ENCODE data around the gene FRMD5.
"Not testable (repeated sequence)": the region's sequence is repeated elsewhere in the genome, so short reads cannot be mapped to it uniquely, and the experiment has no call there.

The FRMD5 gene

DNA sequence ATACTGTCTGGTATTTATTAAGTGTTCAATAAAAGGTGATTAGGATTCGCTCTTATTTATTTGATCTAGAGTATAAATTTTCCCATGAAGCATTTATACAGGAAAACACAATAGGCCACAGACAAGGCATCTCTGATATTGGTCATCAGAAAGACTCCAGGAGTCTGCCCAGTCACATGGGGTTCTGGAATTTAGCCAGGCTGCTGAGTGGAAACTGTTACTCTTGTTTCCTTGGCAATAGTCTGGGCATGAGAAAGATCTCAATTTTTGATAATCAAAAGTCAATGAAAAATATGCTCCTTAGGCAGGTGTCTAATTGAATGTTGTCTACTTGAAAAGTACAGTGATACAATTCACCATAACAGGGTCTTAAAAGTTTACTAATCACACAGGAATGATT lies 161.2 kb downstream of the FRMD5 start:
- no peak for DNase-seq (ENCODE audit: low read depth, low spot score)

DNA sequence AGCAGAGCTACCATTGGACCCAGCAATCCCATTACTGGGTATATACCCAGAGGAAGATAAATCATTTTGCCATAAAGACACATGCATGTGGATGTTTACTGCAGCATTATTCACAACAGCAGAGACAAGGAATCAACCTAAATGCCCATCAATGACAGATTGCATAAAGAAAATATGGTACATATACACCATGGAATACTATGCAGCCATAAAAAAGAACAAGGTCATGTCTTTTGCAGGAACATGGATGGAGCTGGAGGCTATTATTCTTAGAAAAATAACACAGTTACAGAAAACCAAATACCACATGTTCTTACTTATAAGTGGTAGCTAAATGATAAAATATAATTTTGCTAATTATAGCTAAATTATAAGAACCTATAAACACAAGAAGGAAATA lies 162.3 kb downstream of the FRMD5 start:
- DNase-seq (ENCODE audit: low read depth, low spot score), result not testable (repeated sequence)

DNA sequence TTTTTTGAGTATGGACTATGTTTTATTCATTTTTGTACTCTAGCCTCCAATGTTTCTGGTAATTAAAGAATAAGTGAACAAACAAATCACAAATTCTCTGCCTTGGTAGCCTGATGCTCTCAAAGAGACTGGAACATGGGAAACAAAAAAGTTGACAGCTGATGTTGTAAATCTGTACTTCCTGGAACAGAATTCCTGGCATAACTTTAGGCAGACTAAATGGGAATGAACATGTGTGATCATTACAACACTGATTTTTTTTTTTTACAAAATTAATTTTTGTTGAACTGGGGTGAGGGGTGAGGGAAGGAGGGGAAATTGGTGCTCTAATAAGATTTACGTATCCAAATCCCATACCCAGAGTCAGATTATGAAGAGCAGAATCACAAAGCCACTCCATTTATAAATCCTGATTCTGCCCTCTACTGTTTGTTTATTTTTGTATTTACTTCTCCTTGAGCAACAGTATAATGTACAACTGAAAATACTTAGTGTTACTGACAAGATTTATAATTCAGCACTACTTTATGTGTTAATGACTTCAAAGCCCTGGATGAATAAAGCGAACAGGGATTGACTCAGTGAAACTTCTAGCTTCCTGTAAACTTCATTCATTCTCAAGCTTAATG lies 165.0 kb downstream of the FRMD5 start:
- DNase-seq (ENCODE audit: low read depth, low spot score), result no peak

DNA sequence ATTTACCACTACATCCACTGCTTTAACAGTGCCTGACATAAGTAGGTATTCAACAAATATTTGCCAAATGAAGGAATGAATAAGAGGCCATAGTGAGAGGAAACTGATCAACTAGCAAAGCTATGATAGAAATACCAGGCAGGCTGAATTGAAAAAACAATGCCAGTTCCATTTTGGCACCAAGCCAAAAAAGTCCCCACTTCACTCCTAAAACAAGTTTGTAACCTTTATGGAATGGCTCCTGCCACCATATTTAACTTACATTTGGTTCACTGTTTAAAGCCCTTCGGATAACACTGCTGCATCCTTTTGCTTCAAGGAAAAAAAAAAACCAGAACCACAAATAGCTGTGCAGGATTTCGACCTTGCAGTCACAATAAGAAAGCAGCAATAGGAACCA lies 166.1 kb downstream of the FRMD5 start:
- no peak for DNase-seq (ENCODE audit: low read depth, low spot score)

DNA sequence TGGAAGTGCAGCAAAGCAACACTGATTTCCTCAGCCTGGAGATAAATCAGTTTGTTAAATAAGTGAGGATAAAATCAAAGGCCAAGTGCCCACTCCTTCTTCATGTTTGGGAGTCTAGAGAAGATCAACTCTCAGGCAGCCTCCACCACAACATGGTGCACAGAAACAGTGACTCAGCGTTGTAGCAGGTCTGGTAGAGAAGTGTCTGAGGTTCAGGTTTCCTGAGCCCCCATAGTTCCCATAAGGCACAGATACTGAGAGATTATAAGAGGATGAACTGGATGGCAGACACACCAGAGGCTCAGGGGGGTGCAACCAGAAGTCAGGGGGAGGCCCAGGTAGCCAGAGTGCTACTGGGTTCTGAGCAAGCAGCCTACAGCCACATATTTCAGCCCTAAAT lies 166.7 kb downstream of the FRMD5 start:
- no peak for DNase-seq (ENCODE audit: low read depth, low spot score)

DNA sequence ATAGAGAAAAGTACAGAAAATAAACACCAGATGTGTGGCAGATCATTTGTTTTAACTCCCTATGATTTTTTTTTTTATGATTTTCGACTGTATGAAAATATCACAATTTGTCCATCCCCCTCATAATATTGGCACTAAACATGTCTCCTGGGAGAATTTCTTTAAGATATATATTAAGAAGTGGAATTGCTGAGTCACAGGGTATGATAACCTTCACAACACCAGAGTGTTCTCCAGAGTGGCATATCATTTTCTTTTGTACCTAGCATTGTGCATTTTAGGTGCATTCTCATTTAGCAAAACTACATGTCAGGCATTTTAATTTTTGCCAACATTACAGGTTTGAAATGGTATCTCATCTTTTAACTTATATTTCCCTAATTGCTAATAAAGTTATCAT lies 170.9 kb downstream of the FRMD5 start:
- no peak for DNase-seq (ENCODE audit: low read depth, low spot score)

DNA sequence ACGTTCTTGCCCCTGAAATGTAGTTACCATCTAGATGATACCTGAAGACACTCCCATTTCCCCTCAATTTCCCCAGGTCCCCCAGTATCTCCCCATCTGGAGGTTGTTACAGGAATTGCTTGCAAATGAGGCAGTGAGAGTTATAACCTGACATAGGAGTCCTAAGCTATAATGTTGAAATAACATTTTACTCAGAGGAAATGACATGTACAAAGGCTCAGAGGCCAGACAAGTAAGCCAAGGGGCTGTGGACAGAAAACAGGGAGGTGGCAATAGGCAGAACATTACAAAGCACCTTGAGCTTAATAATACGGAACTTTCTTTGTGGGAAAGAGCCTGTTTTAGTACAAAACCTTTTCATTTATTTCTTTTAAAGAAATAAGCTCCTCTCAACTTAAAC lies 171.9 kb downstream of the FRMD5 start:
- no peak for DNase-seq (ENCODE audit: low read depth, low spot score)

DNA sequence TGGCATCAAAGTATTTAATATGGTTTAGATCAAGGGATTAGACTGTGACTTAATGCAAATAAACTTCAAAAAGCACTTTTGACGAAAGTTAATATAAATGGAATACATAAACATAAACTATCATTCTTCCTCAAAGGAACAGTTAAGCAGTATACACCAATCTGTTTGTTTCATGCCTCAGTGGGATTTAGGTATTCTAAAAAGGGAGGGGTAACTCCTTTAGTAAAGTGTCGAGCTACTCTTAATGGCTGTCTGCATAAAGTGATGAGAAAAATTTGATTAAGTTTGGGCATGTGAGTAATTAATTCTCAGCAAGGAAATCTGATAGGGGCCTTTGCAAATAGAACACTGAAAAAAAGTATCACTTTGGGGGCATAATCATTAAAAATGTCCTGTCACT lies 176.9 kb downstream of the FRMD5 start:
- no peak for DNase-seq (ENCODE audit: low read depth, low spot score)

DNA sequence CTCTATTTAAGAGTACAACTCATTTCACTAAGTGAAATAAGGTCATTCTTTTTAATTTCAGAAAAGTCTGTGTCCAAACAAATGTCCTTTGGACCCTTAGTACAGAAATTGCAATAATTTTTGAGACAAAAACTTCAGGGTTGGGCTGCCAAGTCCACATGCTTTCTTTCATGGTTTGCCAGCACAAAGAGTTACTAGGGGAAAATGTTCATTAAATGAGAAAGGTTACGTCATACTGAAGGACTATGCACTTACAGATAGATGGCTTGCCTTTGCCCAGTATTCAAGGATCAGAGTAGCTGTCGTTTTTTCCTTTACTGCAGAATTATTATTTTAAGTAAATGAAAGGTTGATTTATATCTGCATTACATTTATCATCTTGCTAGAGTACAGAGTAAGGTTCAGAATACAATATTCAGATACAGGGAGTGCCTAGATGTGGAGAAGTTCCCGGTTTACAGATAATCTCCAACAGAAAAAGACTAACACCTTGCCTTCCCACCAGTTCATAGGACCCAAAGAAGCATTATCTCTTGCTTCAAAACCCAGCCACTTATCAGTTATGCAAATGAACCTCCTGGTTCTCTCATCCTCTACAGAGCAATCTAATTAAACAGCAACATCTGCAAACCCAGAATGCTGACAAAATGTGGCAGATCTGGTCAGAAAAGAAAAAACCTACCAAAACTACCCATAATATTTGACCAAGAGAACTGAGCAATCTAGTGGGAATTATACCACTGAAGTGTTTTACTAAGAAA lies 179.3 kb downstream of the FRMD5 start:
- no peak for DNase-seq (ENCODE audit: low read depth, low spot score)

DNA sequence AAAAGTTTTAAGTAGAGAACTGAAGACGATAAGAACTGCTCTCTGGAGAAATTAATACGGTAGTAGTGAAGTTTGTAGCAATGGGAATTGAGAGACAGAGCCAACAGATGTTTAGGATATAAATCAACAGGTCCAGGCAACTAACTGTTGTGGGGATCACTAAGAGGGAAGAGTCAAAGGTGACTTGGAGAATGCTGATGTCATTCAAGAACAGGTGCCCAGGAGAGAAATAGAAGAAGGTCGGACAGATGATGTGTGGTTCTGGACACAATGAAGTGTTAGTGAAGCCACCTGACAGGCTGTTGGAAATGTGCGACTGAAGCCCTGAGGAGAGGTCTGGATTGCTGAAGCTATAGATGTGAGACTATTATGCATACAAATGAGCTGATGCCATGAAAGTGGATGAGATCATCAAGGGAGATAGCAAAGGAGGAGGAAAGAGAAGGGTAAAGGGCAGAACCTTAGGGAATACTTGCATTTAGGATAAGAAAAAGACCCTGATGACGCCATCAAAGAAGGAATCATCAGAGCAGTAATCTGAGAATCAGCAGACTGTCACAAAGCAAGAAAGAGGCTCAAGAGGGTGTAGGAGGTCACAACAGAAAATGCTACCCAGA lies 183.7 kb downstream of the FRMD5 start:
- no peak for DNase-seq (ENCODE audit: low read depth, low spot score)

DNA sequence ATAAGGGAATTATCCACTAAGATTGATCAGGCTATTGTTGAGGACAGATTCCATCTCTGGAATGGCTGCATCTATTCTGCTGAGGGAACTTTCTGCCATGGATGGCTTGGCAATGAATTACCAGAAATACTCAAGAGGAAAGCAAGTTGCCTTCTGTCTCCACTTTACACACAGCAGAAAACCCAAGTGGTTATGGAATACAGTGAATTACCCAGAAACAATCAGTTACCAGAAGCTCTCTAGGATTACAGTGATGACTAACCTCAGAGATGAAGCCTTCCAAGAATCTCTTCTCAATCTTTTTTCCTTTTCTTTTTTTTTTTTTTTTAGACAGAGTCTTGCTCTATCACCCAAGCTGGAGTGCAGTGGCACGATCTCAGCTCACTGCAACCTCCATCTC lies 185.0 kb downstream of the FRMD5 start:
- DNase-seq (ENCODE audit: low read depth, low spot score), result no peak

DNA sequence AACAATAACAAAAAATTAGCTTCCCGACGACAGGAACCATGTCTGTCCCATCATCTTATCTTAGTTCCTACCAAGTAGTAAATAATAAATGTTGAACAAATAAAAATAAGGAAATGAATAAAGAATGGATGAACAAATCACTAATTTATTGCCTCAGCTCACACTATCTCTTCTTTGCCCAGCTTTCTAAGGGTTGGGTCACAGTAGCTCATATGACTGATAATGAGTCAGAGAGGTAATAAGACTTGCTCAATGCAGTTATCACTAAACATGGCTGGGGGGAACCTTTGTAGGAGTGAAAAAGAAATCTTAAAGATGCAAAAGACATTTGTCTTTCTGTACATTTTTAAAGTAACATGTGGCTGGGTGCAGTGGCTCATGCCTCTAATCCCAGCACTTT lies 186.0 kb downstream of the FRMD5 start:
- no peak for DNase-seq (ENCODE audit: low read depth, low spot score)

DNA sequence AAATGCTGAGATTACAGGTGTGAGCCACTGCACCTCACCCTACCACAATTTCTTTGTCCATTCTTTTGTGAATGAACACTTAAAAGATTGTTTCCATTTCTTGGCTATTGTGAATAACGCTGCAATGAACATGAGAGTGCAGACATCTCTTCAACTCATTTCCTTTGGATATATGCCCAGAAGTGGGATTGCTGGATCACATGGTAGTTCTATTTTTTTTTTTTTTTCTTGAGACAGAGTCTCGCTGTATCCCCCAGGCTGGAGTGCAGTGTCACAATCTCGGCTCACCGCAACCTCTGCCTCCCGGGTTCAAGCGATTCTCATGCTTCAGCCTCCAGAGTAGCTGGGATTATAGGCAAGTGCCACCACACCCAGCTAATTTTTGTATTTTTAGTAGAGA lies 194.8 kb downstream of the FRMD5 start:
- peak; percentile 12 for DNase-seq (ENCODE audit: low read depth, low spot score)

DNA sequence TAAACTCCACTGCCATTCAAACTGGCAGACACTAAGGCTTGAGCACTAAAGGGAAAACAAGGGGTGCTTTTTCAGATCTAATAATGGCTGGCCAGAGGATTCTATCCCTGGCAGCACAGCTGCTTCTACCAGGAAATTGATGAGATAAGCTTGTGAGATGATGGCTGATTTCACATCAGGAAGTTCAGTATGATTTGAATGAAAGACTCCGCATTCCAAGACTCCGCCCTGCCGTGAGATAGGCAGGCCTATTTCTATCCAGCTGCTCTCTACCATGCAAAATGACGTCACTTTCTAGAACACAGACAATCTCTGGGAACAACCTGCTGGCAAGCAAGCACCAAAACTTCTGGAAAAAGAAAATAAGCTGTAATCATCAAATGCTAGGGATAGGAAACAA lies 196.5 kb downstream of the FRMD5 start:
- no peak for DNase-seq (ENCODE audit: low read depth, low spot score)

DNA sequence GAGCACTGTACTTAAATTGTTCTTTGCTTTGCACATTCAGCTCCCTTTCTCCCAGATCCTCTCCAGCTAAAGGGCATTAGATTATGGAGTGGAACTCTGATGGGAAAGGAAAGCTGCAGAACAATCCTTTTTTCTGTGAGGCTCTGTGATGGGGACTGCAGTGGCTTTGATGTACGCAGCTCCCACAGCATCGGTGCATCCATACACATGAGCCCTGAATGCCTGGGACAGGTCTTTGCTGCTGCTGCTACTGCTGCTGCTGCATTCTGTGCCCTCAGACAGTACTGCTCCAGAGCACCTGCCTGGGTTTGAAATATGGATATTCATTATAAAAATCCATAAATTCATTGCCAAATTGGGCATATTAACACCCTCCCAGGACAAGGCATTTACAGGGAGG lies 203.9 kb downstream of the FRMD5 start:
- DNase-seq (ENCODE audit: low read depth, low spot score), result no peak

DNA sequence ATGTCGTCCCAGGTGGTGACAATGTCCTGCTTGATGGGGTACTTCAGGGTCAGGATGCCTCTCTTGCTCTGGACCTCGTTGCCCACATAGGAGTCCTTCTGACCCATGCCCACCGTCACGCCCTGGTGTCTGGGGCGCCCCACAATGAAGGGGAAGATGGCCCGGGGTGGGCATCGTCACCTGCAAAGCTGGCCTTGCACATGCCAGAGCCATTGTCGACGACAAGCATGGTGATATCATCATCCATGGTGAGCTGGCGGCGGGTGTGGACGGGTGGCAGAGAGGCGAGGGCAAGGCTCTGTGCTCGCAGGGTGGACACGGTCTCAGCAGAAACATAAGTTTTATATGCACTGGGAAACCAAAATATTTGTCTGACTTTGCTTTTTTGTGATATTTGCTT lies 205.1 kb downstream of the FRMD5 start:
- DNase-seq (ENCODE audit: low read depth, low spot score), result no peak

DNA sequence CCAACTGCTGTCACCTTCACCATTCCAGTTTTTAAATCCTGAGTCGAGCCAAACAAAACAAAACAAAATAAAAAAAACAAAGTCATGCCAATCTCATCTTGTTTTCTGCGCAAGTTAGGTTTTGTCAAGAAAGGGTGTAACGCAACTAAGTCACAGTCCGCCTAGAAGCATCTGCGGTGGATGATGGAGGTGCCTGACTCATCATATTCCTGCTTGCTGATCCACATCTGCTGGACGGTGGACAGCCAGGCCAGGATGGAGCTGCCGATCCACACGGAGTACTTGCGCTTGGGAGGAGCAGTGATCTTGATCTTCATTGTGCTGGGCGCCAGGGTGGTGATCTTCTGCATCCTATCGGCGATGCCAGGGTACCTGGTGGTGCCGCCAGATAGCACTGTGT lies 206.2 kb downstream of the FRMD5 start:
- DNase-seq (ENCODE audit: low read depth, low spot score), result no peak

DNA sequence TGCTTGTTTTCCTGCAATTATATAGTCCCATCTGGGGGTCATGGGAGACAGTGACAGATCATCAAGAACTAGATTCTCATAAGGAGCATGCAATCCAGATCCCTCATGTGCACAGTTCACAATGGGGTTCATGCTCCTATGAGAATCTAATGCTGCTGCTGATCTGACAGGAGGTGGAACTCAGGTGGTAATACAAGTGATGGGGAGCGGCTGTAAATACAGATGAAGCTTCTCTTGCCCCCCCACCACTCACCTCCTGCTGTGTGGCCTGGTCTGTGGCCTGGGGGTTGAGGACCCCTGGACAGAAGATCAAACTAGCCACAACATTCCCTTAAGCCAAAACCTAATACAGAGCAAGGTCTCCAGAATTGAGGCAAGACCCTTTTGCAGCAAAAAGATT lies 207.1 kb downstream of the FRMD5 start:
- DNase-seq (ENCODE audit: low read depth, low spot score), result no peak

DNA sequence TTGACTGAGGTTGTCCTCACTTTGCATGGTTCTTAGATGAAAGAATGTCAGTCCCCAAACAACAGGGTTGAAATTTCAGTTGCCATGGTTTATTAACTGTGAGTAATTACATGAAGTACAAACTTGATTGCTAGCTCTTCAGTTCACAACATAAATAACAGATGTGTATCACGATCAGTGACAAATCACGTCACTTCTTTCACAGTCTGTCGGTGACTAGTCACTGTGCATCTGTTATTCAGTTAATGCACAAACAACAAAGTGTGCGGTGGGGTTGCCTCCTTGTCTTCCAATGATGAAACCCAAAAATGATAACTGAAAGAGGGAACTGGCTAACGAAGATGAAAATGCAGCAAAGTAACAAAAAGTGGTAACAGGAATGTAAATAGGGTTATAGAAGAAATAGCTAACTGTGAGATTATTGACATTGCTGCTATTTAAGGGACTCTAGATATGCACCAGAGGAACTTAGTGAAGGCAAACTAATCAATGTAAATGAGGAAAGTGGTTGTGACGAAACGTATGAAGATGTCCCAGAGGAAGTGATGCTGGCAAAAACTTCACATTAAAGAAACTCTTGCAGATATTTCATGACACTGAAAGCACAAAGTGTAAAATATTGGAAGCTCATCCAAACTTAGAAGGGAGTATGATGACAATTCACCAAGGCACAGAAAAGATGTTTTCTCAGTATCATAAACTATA lies 208.9 kb downstream of the FRMD5 start:
- no peak for DNase-seq (ENCODE audit: low read depth, low spot score)

DNA sequence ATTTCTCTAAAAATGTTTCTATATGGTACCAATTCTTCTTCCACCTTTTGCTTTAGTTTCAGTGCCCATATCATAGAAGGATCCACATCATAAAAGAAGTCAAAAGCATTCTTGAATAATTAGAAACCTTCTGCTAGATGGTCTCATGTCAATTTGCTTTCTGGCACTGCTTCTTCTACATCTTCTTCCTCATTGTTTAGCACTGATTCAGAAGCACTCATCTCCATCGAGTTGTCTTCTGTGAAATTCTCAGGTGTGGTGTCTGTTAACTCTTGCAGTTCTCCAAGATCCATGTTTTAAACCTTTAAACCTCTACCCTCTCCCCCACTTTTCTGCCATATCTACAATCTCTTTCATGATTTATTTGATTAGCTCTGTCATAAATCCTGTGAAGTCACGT lies 213.5 kb downstream of the FRMD5 start:
- no peak for DNase-seq (ENCODE audit: low read depth, low spot score)

DNA sequence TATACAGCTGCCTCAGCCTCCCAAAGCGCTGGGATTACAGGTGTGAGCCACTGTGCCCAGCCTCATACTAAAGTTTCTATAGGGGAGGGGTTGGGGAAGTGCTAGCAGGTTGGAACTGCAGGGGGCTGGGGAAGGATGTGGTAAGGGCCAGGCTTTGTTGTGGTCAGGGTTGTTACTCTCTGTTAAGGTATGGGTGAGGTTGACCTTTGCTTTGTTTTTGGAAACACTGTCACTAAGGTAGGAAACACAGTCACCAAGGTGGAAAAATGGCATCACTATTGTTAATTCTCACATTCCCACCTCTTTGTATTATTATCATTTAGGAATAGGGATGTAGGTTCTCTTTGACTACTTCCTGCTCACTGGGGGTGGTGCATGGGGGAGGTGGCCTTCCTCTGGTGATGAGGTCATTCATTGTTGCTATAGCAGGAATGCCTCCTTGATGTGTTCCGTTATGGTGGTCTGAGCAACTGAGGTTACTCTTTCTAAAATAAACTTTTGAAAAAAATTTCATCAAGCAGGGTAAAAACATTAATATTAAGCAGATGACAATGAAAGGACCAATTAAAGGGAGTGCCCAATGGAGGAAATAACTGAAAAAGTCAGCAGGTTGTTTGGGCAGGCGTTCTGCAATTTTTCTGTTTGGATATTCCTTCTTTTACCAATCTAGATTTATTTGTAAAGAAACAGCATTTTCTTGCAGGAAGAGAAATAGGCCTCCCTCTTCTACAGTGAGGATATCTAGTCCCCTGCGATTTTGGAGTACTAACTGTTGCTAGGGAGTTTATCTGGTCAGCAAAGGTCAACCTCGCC lies 217.8 kb downstream of the FRMD5 start:
- no peak for DNase-seq (ENCODE audit: low read depth, low spot score)

DNA sequence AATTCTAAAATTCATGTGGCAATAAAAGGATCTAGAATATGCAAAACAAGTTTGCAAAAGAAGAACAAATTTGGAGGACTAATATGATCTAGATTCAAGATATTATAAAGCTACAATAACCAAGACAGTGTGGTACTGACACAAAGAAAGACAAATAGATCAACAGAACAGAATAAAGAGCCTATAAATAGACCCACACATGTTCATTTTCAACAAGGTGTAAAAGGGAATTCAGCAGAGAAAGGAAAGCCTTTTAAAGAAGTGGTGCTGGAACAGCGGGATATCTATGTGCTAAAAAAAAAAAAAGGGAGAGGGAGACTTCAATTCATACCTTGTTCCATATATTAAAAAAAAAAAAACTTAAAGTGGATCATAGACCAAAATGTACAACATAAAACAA lies 219.3 kb downstream of the FRMD5 start:
- DNase-seq (ENCODE audit: low read depth, low spot score), result no peak
